NCI-H1436 (cell line): ENCODE results near the gene ATP6V1B1.
A peak's percentile ranks its signal among the peaks of the same experiment; 100 is the strongest.

Experiments
- DNase-seq: peaks from one replicate; lab custom pipeline; 2025; lab: John Stamatoyannopoulos, UW

ATP6V1B1 gene

GRCh38 chr2:70944111-70944690, 8.5 kb downstream of the ATP6V1B1 start:
- no peak for DNase-seq

- DNase-seq: peak; percentile 75
Measured at GRCh38 chr2:70946832-70947442, 11.2 kb downstream of the ATP6V1B1 start.

- no peak for DNase-seq
Measured at GRCh38 chr2:70947556-70948184, 12.0 kb downstream of the ATP6V1B1 start.

- peak; percentile 74 for DNase-seq
Measured at GRCh38 chr2:70948337-70949003, 12.8 kb downstream of the ATP6V1B1 start.

- DNase-seq: no peak
Measured at GRCh38 chr2:70949086-70949485, 13.4 kb downstream of the ATP6V1B1 start.

- no peak for DNase-seq
Measured at GRCh38 chr2:70954886-70955285, 19.2 kb downstream of the ATP6V1B1 start.

GRCh38 chr2:70956141-70956540, 20.4 kb downstream of the ATP6V1B1 start:
- no peak for DNase-seq

GRCh38 chr2:70957798-70958197, 22.1 kb downstream of the ATP6V1B1 start:
- no peak for DNase-seq

GRCh38 chr2:70958759-70959158, 23.1 kb downstream of the ATP6V1B1 start:
- no peak for DNase-seq

GRCh38 chr2:70959271-70959761, 23.6 kb downstream of the ATP6V1B1 start:
- no peak for DNase-seq

GRCh38 chr2:70959851-70960832, 24.4 kb downstream of the ATP6V1B1 start:
- no peak for DNase-seq

- DNase-seq: no peak
Measured at GRCh38 chr2:70960833-70961647, 25.3 kb downstream of the ATP6V1B1 start.

GRCh38 chr2:70961648-70961994, 25.9 kb downstream of the ATP6V1B1 start:
- no peak for DNase-seq

GRCh38 chr2:70962211-70962884, 26.6 kb downstream of the ATP6V1B1 start:
- DNase-seq: no peak

- DNase-seq: no peak
Measured at GRCh38 chr2:70962885-70963878, 27.5 kb downstream of the ATP6V1B1 start.

GRCh38 chr2:70964133-70964532, 28.4 kb downstream of the ATP6V1B1 start:
- no peak for DNase-seq

- no peak for DNase-seq
Measured at GRCh38 chr2:70964596-70965386, 29.1 kb downstream of the ATP6V1B1 start.

- DNase-seq: no peak
Measured at GRCh38 chr2:70965506-70965905, 29.8 kb downstream of the ATP6V1B1 start.
